K562 (cell line): Measurements from ENCODE around the gene DIS3L2. TPM values are rescaled to one million over a fixed set of nuclear protein-coding genes. Genes with fewer than 3 reads are reported as not detected.

ENCODE experiments used
- ATAC-seq: fragments of 200-7000 bp; cut with Tn5 transposase; 3 replicates; pipeline ENCODE4 v1.9.1; 2020; ENCODE audit warnings: moderate library complexity
- BruUV-seq: library from RNA; stranded (reverse); fragments of 400-500 nt; replicated peaks from 2 replicates; lab custom pipeline; 2021; lab: Mats Ljungman, UMichigan
- CTCF ChIA-PET: fragments of 300-600 bp; formaldehyde crosslinking; extraction: SDS; loops from one replicate; lab custom pipeline; 2021; ENCODE audit warnings: low intra/inter-chr PET ratio; lab: Yijun Ruan, JAX
- POLR2A ChIA-PET: fragments of 300-600, 350-650 bp; sonication (Branson Sonifier 250); formaldehyde crosslinking; extraction: SDS; loops from one replicate; lab custom pipeline; 2021; ENCODE audit warnings: antibody characterized with exemption, inconsistent platforms; lab: Yijun Ruan, JAX
- DNase-seq, 4 experiments: peaks; one replicate each; pipeline versions ENCODE4 v3.0.0 to v3.0.0-alpha.2; 2011 to 2018; ENCODE audit warnings: low spot score in 3 of 4, mixed read lengths in 3 of 4; ENCODE audit errors: extremely low read depth in 1 of 4
- FAIRE-seq: peaks from 2 replicates; lab custom pipeline; 2011; peaks lifted over from hg19 to GRCh38; lab: Jason Lieb, UNC
- H2AFZ ChIP-seq: 2 replicates; pipeline ENCODE4 v1.6.0; 2011; ENCODE audit warnings: low read depth, low read length, control low read depth, inconsistent platforms
- H3K27ac ChIP-seq: fragments of 200-600 bp; 3 replicates; pipeline ENCODE4 v1.8.0; 2011; ENCODE audit warnings: low read depth, mild to moderate bottlenecking, control low read depth, inconsistent platforms, low read length, moderate library complexity, mixed read lengths; ENCODE audit errors: extremely low read depth
- H3K27me3 ChIP-seq, 2 experiments: fragments of 300-600 bp in 1 of 2; 2 replicates in 1 of 2; 3 replicates in 1 of 2; pipeline versions ENCODE4 v1.6.0 to v1.8.0; 2011; ENCODE audit warnings: inconsistent platforms in 2 of 2, low read length in 2 of 2, mild to moderate bottlenecking in 1 of 2, mixed read lengths in 1 of 2, moderate library complexity in 1 of 2; ENCODE audit not compliant: control insufficient read depth in 2 of 2, insufficient read depth in 2 of 2
- H3K36me3 ChIP-seq: fragments of 300-600 bp; 3 replicates; pipeline ENCODE4 v1.8.0; 2011; ENCODE audit warnings: mild to moderate bottlenecking, low read length, inconsistent platforms; ENCODE audit not compliant: control insufficient read depth, insufficient read depth
- H3K4me1 ChIP-seq, 2 experiments: fragments of 200-600 bp in 1 of 2; replicated peaks in 1 of 2; 2 replicates in 1 of 2; 3 replicates in 1 of 2; pipeline versions ENCODE4 v1.5.1 to v1.8.0; 2011; ENCODE audit warnings: inconsistent platforms in 2 of 2, low read length in 2 of 2, mild to moderate bottlenecking in 1 of 2, mixed read lengths in 1 of 2, moderate library complexity in 1 of 2; ENCODE audit not compliant: control insufficient read depth in 2 of 2, insufficient read depth in 2 of 2
- H3K4me2 ChIP-seq: 2 replicates; pipeline ENCODE4 v1.6.1; 2011; ENCODE audit warnings: low read length, control low read depth, inconsistent platforms, mixed read lengths; ENCODE audit not compliant: insufficient read depth
- H3K4me3 ChIP-seq: fragments of 200-600 bp; sonication (generic), shearing (Covaris generic); 2 replicates; pipeline ENCODE4 v1.5.1; 2016; ENCODE audit warnings: control low read depth, inconsistent platforms
- H3K79me2 ChIP-seq: fragments of 200-600 bp; 3 replicates; pipeline ENCODE4 v1.8.0; 2011; ENCODE audit warnings: low read length, inconsistent platforms; ENCODE audit not compliant: control insufficient read depth, insufficient read depth
- H3K9ac ChIP-seq, 2 experiments: 2 replicates each; pipeline versions ENCODE4 v1.6.0 to v1.6.1; 2011; ENCODE audit warnings: low read depth in 2 of 2, low read length in 2 of 2, control low read depth in 1 of 2, inconsistent platforms in 1 of 2, mild to moderate bottlenecking in 1 of 2, mixed read lengths in 1 of 2; ENCODE audit not compliant: insufficient read depth in 1 of 2
- H3K9me1 ChIP-seq: one replicate; pipeline ENCODE4 v1.6.0; 2011; ENCODE audit warnings: inconsistent platforms, mild to moderate bottlenecking, low read length, moderate library complexity; ENCODE audit not compliant: control insufficient read depth, insufficient read depth
- H3K9me3 ChIP-seq: replicated peaks from 2 replicates; pipeline ENCODE4 v1.5.1; 2011; ENCODE audit warnings: low read depth, low read length, inconsistent platforms; ENCODE audit not compliant: control insufficient read depth, insufficient read depth
- H4K20me1 ChIP-seq: replicated peaks from 2 replicates; pipeline ENCODE4 v1.6.1; 2011; ENCODE audit warnings: low read length, inconsistent platforms, mixed read lengths; ENCODE audit not compliant: control insufficient read depth, insufficient read depth
- GABPB2 ChIP-seq: fragments of 250-450 bp; sonication (Bioruptor Pico); conservative IDR thresholded peaks from 2 replicates; pipeline ENCODE4 v1.5.1; 2021; ENCODE audit warnings: mild to moderate bottlenecking
- GTF2A2 ChIP-seq: IDR thresholded peaks from 2 replicates; pipeline ENCODE4 v1.6.1; 2016; ENCODE audit warnings: mild to moderate bottlenecking, missing genetic modification characterization, missing compliant biosample characterization
- NCOA1 ChIP-seq: fragments of 450-650 bp; IDR thresholded peaks from 2 replicates; pipeline ENCODE4 v1.6.1; 2016; ENCODE audit warnings: low read depth
- RB1 ChIP-seq: fragments of 450-650 bp; IDR thresholded peaks from 2 replicates; pipeline ENCODE4 v1.6.1; 2017; ENCODE audit warnings: low read depth, mild to moderate bottlenecking
- SIX5 ChIP-seq, 2 experiments: IDR thresholded peaks; 2 replicates each; pipeline ENCODE4 v1.6.1; 2011; ENCODE audit warnings: low read length in 2 of 2, borderline replicate concordance in 1 of 2, low read depth in 1 of 2, mild to moderate bottlenecking in 1 of 2, moderate library complexity in 1 of 2; ENCODE audit not compliant: insufficient read depth in 1 of 2
- STAT5B ChIP-seq: fragments of 250-450 bp; sonication (Bioruptor Pico); IDR thresholded peaks from 2 replicates; pipeline ENCODE4 v1.8.0; 2021; ENCODE audit warnings: mild to moderate bottlenecking, inconsistent platforms
- TAF1 ChIP-seq: IDR thresholded peaks from 2 replicates; pipeline ENCODE4 v1.6.1; 2011; ENCODE audit warnings: mild to moderate bottlenecking, low read length, moderate library complexity; ENCODE audit not compliant: insufficient read depth, control insufficient read depth, severe bottlenecking; ENCODE audit errors: extremely low read depth
- YY1 ChIP-seq, 3 experiments: IDR thresholded peaks; 2 replicates each; pipeline ENCODE4 v1.6.1; 2011; ENCODE audit warnings: low read length in 2 of 3, mild to moderate bottlenecking in 2 of 3, moderate library complexity in 2 of 3, borderline replicate concordance in 1 of 3, control low read depth in 1 of 3, low read depth in 1 of 3; ENCODE audit not compliant: insufficient read depth in 3 of 3, insufficient replicate concordance in 2 of 3, control insufficient read depth in 1 of 3, insufficient read length in 1 of 3; ENCODE audit errors: extremely low read depth in 1 of 3
- ZNF143 ChIP-seq: sonication (generic); formaldehyde crosslinking; IDR thresholded peaks from 2 replicates; pipeline ENCODE4 v1.9.0; 2022; ENCODE audit warnings: mild to moderate bottlenecking, missing genetic modification reagents
- ZNF197 ChIP-seq: fragments of 200-800 bp; sonication (Bioruptor generic); IDR thresholded peaks from 2 replicates; pipeline ENCODE4 v1.6.1; 2016; ENCODE audit warnings: low read depth, missing genetic modification characterization, missing compliant biosample characterization
- ZNF274 ChIP-seq: IDR thresholded peaks from 2 replicates; pipeline ENCODE4 v1.6.1; 2011; ENCODE audit warnings: low read depth, mild to moderate bottlenecking, low read length, moderate library complexity, borderline replicate concordance
- ZNF639 ChIP-seq, 2 experiments: fragments of 200-800 bp in 1 of 2; sonication (Bioruptor generic) in 1 of 2; sonication (generic) in 1 of 2; formaldehyde crosslinking in 1 of 2; IDR thresholded peaks in 1 of 2; conservative IDR thresholded peaks in 1 of 2; 2 replicates each; pipeline versions ENCODE4 v1.5.0 to v1.6.1; 2016 to 2020; ENCODE audit warnings: missing compliant biosample characterization in 1 of 2, missing genetic modification characterization in 1 of 2, missing genetic modification reagents in 1 of 2
- WGBS: fragments of 100-300 bp; shearing (Covaris generic); methylation state at CpG from one replicate; pipeline ENCODE4 v1.1.6; 2016; ENCODE audit warnings: low coverage, mixed read lengths; ENCODE audit not compliant: insufficient coverage; ENCODE audit errors: missing lambda C conversion rate; 5-methylcytosine and 5-hydroxymethylcytosine counted together
- in situ Hi-C: fragments of 300-500 bp; cut with MboI; formaldehyde crosslinking; loops from 4 replicates; pipeline ENCODE4 v1.15.0; 2018; ENCODE audit warnings: inconsistent platforms, mixed read lengths
- intact Hi-C: fragments of 100-400 bp; cut with micrococcal nuclease; formaldehyde crosslinking; loops from 2 replicates; pipeline ENCODE4 v1.14.2; 2022
- polyA plus RNA-seq, 8 experiments: library from polyadenylated mRNA; depleted of rRNA in 4 of 8; stranded (reverse) in 5 of 8; unstranded in 3 of 8; fragments of >200 nt; fragmentation: Nextera tagmentation in 2 of 8; fragmentation: Illumina TruSeq in 1 of 8; extraction: Ambion mirVana in 2 of 8; extraction: Trizol in 1 of 8; gene quantifications; 2 replicates each; pipeline versions ENCODE4 v1.2.1 to v1.2.3, GENCODE V29; 2011 to 2014; ENCODE audit warnings: inconsistent platforms in 1 of 8, missing spikeins in 1 of 8
- total RNA-seq, 7 experiments: library from RNA; depleted of rRNA in 6 of 7; stranded (reverse); fragments of >200 nt in 6 of 7; fragmentation: Illumina TruSeq in 2 of 7; extraction: Trizol in 2 of 7; gene quantifications; 2 replicates each; pipeline versions ENCODE4 v1.2.1 to v1.2.3, GENCODE V29; 2011 to 2021; ENCODE audit warnings: low replicate concordance in 1 of 7

Gene DIS3L2
- total and polyA plus RNA-seq, 9 of the 15 experiments (the other 6 are each of a cell fraction or from before 2014, with no cell fraction given): 1.5 to 19.2 (median 11.2) TPM

- Histone ChIP-seq H2AFZ (no peak overlapping the region), H3K27ac (no peak overlapping the region), H3K4me2 (no peak overlapping the region), H3K79me2 (no peaks in the 10 kb centered on the region), H3K9me3 (no peaks in the 10 kb centered on the region), H3K9me1 (no peaks in the 10 kb centered on the region), H3K9ac (no peak overlapping the region), H3K27me3 (peaks cover 0 to 13% of the 10 kb centered on the region in 2 experiments; a peak in 1 of 5 replicates), H4K20me1 (no peaks in the 10 kb centered on the region), H3K4me1 (peaks cover 0 to 6% of the 10 kb centered on the region in 2 experiments; a peak in 1 of 5 replicates), H3K36me3 (no peaks in the 10 kb centered on the region), H3K4me3 (no peak overlapping the region)
- POLR2A ChIA-PET: no interaction called here
- ATAC-seq (no peak), FAIRE-seq (no peak), DNase-seq (no peak)
- intact Hi-C loops: loop anchor here (5.0 kb wide), 1 partner anchor 75 kb away; no protein-coding TSS in a partner anchor
- no TSS peak for BruUV-seq
- 0% methylated on average over 5 of the region's 7 CpGs for WGBS
- TF ChIP-seq YY1 (IDR thresholded peaks at IDR 0.05; ENCODE audit: borderline replicate concordance in 1 of 3, control insufficient read depth in 1 of 3, extremely low read depth in 1 of 3, insufficient read depth in 3 of 3, insufficient read length in 1 of 3, insufficient replicate concordance in 2 of 3, low read depth in 1 of 3, low read length in 2 of 3) (no peak), STAT5B (CRISPR knock-in tag) (no peak), RB1 (no peak), ZNF143 (CRISPR knock-in tag) (no peak), ZNF274 (no peak), ZNF639 (CRISPR knock-in tag; conservative IDR thresholded peaks at IDR 0.05 in 1 of 2, IDR thresholded peaks at IDR 0.05 in 1 of 2) (no peak), GABPB2 (CRISPR knock-in tag) (no peak), SIX5 (IDR thresholded peaks at IDR 0.05; ENCODE audit: borderline replicate concordance in 1 of 2, insufficient read depth in 1 of 2, low read depth in 1 of 2, low read length in 2 of 2) (no peak), GTF2A2 (tag) (no peak), TAF1 (no peak), ZNF197 (no peak), NCOA1 (no peak)
- CTCF ChIA-PET: interaction anchor here (0.6 kb wide), 1 partner anchor 29 kb away, joined by 3 read pairs; no protein-coding TSS in a partner anchor
- in situ Hi-C loops: no loop called here
Measured at GRCh38 chr2:232367016-232367415, 405.5 kb downstream of the DIS3L2 start.
